ENCODE results near the gene IPO11. TPM values are rescaled to one million over a fixed set of nuclear protein-coding genes. Genes with fewer than 3 reads are reported as not detected.

The IPO11 gene
- total and polyA plus RNA-seq, 2 of the 4 experiments (the other 2 are of a cell fraction), result 12.6 to 40.0 TPM

- dilution Hi-C loops (cut with HindIII; ENCODE audit: low sequenced_read_pairs, unreplicated experiment), result no loop called here
- Histone ChIP-seq H2BK15ac (ENCODE audit: low read depth, low read length) (no peak overlapping the region), H2BK120ac (ENCODE audit: low read depth, low read length) (no peak overlapping the region), H3K23ac (ENCODE audit: low read depth, low read length) (no peak overlapping the region), H4K5ac (ENCODE audit: low read depth, low read length) (no peak overlapping the region), H3K79me1 (ENCODE audit: low read depth in 1 of 2, low read length in 2 of 2) (no peaks in the 10 kb centered on the region; a peak in 1 of 4 replicates), H2AK9ac (replicated peaks; ENCODE audit: low read depth, low read length, poor library complexity) (no peak overlapping the region), H4K8ac (ENCODE audit: low read depth in 2 of 2, low read length in 2 of 2) (no peak overlapping the region), H3K36me3 (ENCODE audit: control insufficient read depth, insufficient read depth, low read length) (no peaks in the 10 kb centered on the region; the same call in 1 of the 2 replicates), H3K9me3 (ENCODE audit: control insufficient read depth, insufficient read depth, low read length) (no peaks in the 10 kb centered on the region), H3K9ac (ENCODE audit: low read depth, low read length) (no peak overlapping the region), H3K27ac (ENCODE audit: insufficient read depth, low read length) (no peak overlapping the region), H3K4me1 (ENCODE audit: control insufficient read depth, insufficient read depth, low read length) (no peaks in the 10 kb centered on the region), H3K14ac (replicated peaks; ENCODE audit: low read depth, low read length) (no peak overlapping the region), H3K4me2 (ENCODE audit: low read depth, low read length) (no peak overlapping the region), H3K9me1 (ENCODE audit: insufficient read depth, low read length) (no peaks in the 10 kb centered on the region), H2AFZ (replicated peaks; ENCODE audit: low read length, poor library complexity) (no peak overlapping the region), H3K4me3 (ENCODE audit: insufficient read depth, low read depth, low read length) (no peak overlapping the region), H3K4ac (ENCODE audit: low read depth, low read length) (no peak overlapping the region), H4K20me1 (ENCODE audit: insufficient read depth, low read length) (no peaks in the 10 kb centered on the region), H3K27me3 (ENCODE audit: control insufficient read depth, insufficient read depth, low read length) (no peaks in the 10 kb centered on the region), H2AK5ac (ENCODE audit: low read depth, low read length) (no peak overlapping the region), H2BK5ac (ENCODE audit: low read depth, low read length, poor library complexity, severe bottlenecking) (no peak overlapping the region), H2BK20ac (ENCODE audit: low read depth, low read length) (no peak overlapping the region), H3K18ac (ENCODE audit: low read depth, low read length) (no peak overlapping the region), H4K91ac (ENCODE audit: insufficient read depth, low read depth, low read length) (no peak overlapping the region), H3K56ac (ENCODE audit: extremely low read depth, insufficient read depth, low read length) (no peak overlapping the region)
- intact Hi-C loops (cut with micrococcal nuclease), result no loop called here
- CTCF ChIA-PET, result no interaction called here
- DNase-seq (no peak), ATAC-seq (ENCODE audit: low read depth) (no peak)
- in situ Hi-C loops (cut with MboI; ENCODE audit: low sequenced_read_pairs), result no loop called here
- no peak for TF ChIP-seq CHD1 (IDR thresholded peaks at IDR 0.05; ENCODE audit: low read depth, low read length)
- TF ChIP-seq RFX5 (IDR thresholded peaks at IDR 0.05; ENCODE audit: low read depth, low read length), result no peak
- no peak for TF ChIP-seq FOS (IDR thresholded peaks at IDR 0.05; ENCODE audit: low read depth, low read length)
- TF ChIP-seq CTCF (conservative IDR thresholded peaks at IDR 0.05; ENCODE audit: low read depth, low read length), result no peak
- no peak for TF ChIP-seq MAFK (IDR thresholded peaks at IDR 0.05; ENCODE audit: low read depth, low read length)
- no peak for TF ChIP-seq NFE2L2 (IDR thresholded peaks at IDR 0.05; ENCODE audit: low read depth, low read length)
- TF ChIP-seq RAD21 (IDR thresholded peaks at IDR 0.05; ENCODE audit: low read length), result no peak
- no peak for TF ChIP-seq USF2 (IDR thresholded peaks at IDR 0.05; ENCODE audit: low read depth, low read length)
- no peak for TF ChIP-seq BHLHE40 (IDR thresholded peaks at IDR 0.05; ENCODE audit: low read depth, low read length)
- no peak for TF ChIP-seq POLR2A (IDR thresholded peaks at IDR 0.05; ENCODE audit: low read depth, low read length)
- TF ChIP-seq ELK1 (IDR thresholded peaks at IDR 0.05; ENCODE audit: borderline replicate concordance, low read depth, low read length), result no peak
- no peak for TF ChIP-seq CEBPB (IDR thresholded peaks at IDR 0.05; ENCODE audit: low read depth, low read length)
- TF ChIP-seq MXI1 (IDR thresholded peaks at IDR 0.05; ENCODE audit: borderline replicate concordance, low read depth, low read length), result no peak
- no peak for TF ChIP-seq MAZ (IDR thresholded peaks at IDR 0.05; ENCODE audit: borderline replicate concordance, low read depth, low read length)
- no peak for TF ChIP-seq RCOR1 (IDR thresholded peaks at IDR 0.05; ENCODE audit: insufficient replicate concordance, low read length)
- TF ChIP-seq SMC3 (IDR thresholded peaks at IDR 0.05; ENCODE audit: low read depth, low read length), result no peak
- WGBS, 2 experiments (ENCODE audit: extremely low coverage in 2 of 2, insufficient read length in 1 of 2), result 80% methylated on average over 1 of the region's 2 CpGs; no CpG with 5 or more reads in 1 of the 2 experiments
- POLR2A ChIA-PET (ENCODE audit: unreplicated experiment), result no interaction called here
- BruUV-seq (replicated peaks), result no TSS peak
Measured at GRCh38 chr5:62575066-62575465, 162.5 kb downstream of the IPO11 start.

Measured in IMR-90 (cell line).